GM18519 (cell line): ENCODE data around the gene MTMR2.
A peak's percentile ranks its signal among the peaks of the same experiment; 100 is the strongest.

Experiments used
- ATAC-seq: cut with Tn5 transposase; IDR thresholded peaks from one replicate; pipeline ENCODE4 v1.9.1; 2021; ENCODE audit warnings: mild to moderate bottlenecking, moderate library complexity; ENCODE audit not compliant: unreplicated experiment, low FRiP score

The MTMR2 gene

GRCh38 chr11:95789506-95790122 is 134.3 kb downstream of the MTMR2 start, which contains the start of gene FAM76B:
Gene FAM76B, minus strand, starts transcription at chr11:95789782. Its CDS starts 304 bp downstream, at chr11:95789478.
- ATAC-seq, result peak; percentile 70

GRCh38 chr11:95788921-95789505 is 134.9 kb downstream of the MTMR2 start:
- no peak for ATAC-seq
